HepG2 (cell line): Measurements from ENCODE around the gene PDLIM4. TPM values are rescaled to one million over a fixed set of nuclear protein-coding genes. Genes with fewer than 3 reads are reported as not detected.

Experiments used
- CENPBD1 ChIP-seq: sonication (generic); formaldehyde crosslinking; IDR thresholded peaks from 2 replicates; pipeline ENCODE4 v1.8.0; 2022; ENCODE audit warnings: missing genetic modification reagents, low read depth, mild to moderate bottlenecking, borderline replicate concordance
- DR1 ChIP-seq: sonication (generic); formaldehyde crosslinking; IDR thresholded peaks from 2 replicates; pipeline ENCODE4 v1.8.0; 2021; ENCODE audit warnings: mild to moderate bottlenecking, missing genetic modification reagents, inconsistent platforms
- HCFC1 ChIP-seq: fragments of 150-350 bp; IDR thresholded peaks from 2 replicates; pipeline ENCODE4 v1.6.1; 2014; ENCODE audit warnings: low read depth, low read length
- SNAPC4 ChIP-seq: sonication (generic); formaldehyde crosslinking; IDR thresholded peaks from 2 replicates; pipeline ENCODE4 v1.4.0; 2020; ENCODE audit warnings: mild to moderate bottlenecking, missing genetic modification reagents
- ZFP41 ChIP-seq: sonication (generic); formaldehyde crosslinking; IDR thresholded peaks from 2 replicates; pipeline ENCODE4 v1.4.0; 2020; ENCODE audit warnings: mild to moderate bottlenecking, missing genetic modification reagents, borderline replicate concordance
- ZNF530 ChIP-seq: sonication (generic); formaldehyde crosslinking; IDR thresholded peaks from 2 replicates; pipeline ENCODE4 v1.5.0; 2020; ENCODE audit warnings: low read depth, mild to moderate bottlenecking, missing genetic modification reagents
- ZNF562 ChIP-seq: sonication (generic); formaldehyde crosslinking; IDR thresholded peaks from 2 replicates; pipeline ENCODE4 v1.8.0; 2022; ENCODE audit warnings: missing genetic modification reagents, borderline replicate concordance
- polyA plus RNA-seq, 8 experiments: library from polyadenylated mRNA; depleted of rRNA in 3 of 8; stranded (reverse) in 7 of 8; unstranded in 1 of 8; fragments of >200 nt; fragmentation: Illumina TruSeq in 4 of 8; extraction: Trizol in 4 of 8; gene quantifications; 2 replicates each; pipeline versions ENCODE4 v1.2.1 to v1.2.3, GENCODE V29; 2011 to 2016; ENCODE audit warnings: low read depth in 4 of 8, missing spikeins in 1 of 8, mixed read lengths in 1 of 8; ENCODE audit not compliant: insufficient read depth in 1 of 8
- total RNA-seq, 5 experiments: library from RNA; depleted of rRNA; stranded (reverse); fragments of >200 nt; fragmentation: Illumina TruSeq; extraction: Trizol; gene quantifications; 2 replicates each; pipeline ENCODE4 v1.2.3, GENCODE V29; 2016; ENCODE audit warnings: low read depth in 1 of 5
- TF ChIP-seq, protein P1 (sequence below): sonication (generic); formaldehyde crosslinking; conservative IDR thresholded peaks from 2 replicates; pipeline ENCODE4 v1.4.0; 2020; ENCODE audit warnings: missing genetic modification reagents
- TF ChIP-seq, protein P2 (sequence below): IDR thresholded peaks from 2 replicates; pipeline ENCODE4 v1.6.1; 2016; ENCODE audit warnings: low read depth, control low read depth
- TF ChIP-seq, protein P3 (sequence below): sonication (generic); formaldehyde crosslinking; IDR thresholded peaks from 2 replicates; pipeline ENCODE4 v1.5.1; 2020; ENCODE audit warnings: mild to moderate bottlenecking, missing genetic modification reagents, borderline replicate concordance
- TF ChIP-seq, protein P4 (sequence below), 2 experiments: sonication (generic) in 1 of 2; formaldehyde crosslinking in 1 of 2; IDR thresholded peaks; 2 replicates each; pipeline versions ENCODE4 v1.4.0 to v1.6.1; 2018 to 2020; ENCODE audit warnings: missing genetic modification reagents in 2 of 2, borderline replicate concordance in 1 of 2, low read depth in 1 of 2, mild to moderate bottlenecking in 1 of 2, missing biosample characterization in 1 of 2
- TF ChIP-seq, protein P5 (sequence below): sonication (generic); formaldehyde crosslinking; IDR thresholded peaks from 2 replicates; pipeline ENCODE4 v1.9.0; 2021; ENCODE audit warnings: missing genetic modification reagents, mild to moderate bottlenecking, borderline replicate concordance

PDLIM4 gene
- total and polyA plus RNA-seq, 2 of the 13 experiments (the other 11 are each of a cell fraction or from before 2014, with no cell fraction given) = 1.1 to 2.3 TPM

- TF ChIP-seq, protein P1, sequence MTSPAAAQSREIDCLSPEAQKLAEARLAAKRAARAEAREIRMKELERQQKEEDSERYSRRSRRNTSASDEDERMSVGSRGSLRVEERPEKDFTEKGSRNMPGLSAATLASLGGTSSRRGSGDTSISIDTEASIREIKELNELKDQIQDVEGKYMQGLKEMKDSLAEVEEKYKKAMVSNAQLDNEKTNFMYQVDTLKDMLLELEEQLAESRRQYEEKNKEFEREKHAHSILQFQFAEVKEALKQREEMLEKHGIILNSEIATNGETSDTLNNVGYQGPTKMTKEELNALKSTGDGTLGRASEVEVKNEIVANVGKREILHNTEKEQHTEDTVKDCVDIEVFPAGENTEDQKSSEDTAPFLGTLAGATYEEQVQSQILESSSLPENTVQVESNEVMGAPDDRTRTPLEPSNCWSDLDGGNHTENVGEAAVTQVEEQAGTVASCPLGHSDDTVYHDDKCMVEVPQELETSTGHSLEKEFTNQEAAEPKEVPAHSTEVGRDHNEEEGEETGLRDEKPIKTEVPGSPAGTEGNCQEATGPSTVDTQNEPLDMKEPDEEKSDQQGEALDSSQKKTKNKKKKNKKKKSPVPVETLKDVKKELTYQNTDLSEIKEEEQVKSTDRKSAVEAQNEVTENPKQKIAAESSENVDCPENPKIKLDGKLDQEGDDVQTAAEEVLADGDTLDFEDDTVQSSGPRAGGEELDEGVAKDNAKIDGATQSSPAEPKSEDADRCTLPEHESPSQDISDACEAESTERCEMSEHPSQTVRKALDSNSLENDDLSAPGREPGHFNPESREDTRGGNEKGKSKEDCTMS (CRISPR knock-in tag) = no peak
- no peak for TF ChIP-seq SNAPC4 (CRISPR knock-in tag)
- TF ChIP-seq HCFC1 = no peak
- TF ChIP-seq ZNF530 = no peak
- TF ChIP-seq DR1 (CRISPR knock-in tag) = no peak
- TF ChIP-seq, protein P2, sequence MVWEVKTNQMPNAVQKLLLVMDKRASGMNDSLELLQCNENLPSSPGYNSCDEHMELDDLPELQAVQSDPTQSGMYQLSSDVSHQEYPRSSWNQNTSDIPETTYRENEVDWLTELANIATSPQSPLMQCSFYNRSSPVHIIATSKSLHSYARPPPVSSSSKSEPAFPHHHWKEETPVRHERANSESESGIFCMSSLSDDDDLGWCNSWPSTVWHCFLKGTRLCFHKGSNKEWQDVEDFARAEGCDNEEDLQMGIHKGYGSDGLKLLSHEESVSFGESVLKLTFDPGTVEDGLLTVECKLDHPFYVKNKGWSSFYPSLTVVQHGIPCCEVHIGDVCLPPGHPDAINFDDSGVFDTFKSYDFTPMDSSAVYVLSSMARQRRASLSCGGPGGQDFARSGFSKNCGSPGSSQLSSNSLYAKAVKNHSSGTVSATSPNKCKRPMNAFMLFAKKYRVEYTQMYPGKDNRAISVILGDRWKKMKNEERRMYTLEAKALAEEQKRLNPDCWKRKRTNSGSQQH = no peak
- TF ChIP-seq, protein P3, sequence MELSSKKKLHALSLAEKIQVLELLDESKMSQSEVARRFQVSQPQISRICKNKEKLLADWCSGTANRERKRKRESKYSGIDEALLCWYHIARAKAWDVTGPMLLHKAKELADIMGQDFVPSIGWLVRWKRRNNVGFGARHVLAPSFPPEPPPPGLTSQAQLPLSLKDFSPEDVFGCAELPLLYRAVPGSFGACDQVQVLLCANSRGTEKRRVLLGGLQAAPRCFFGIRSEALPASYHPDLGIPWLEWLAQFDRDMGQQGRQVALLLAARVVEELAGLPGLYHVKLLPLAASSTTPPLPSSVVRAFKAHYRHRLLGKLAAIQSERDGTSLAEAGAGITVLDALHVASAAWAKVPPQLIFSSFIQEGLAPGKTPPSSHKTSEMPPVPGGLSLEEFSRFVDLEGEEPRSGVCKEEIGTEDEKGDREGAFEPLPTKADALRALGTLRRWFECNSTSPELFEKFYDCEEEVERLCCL = no peak
- TF ChIP-seq CENPBD1 (CRISPR knock-in tag) = no peak
- TF ChIP-seq, protein P4, sequence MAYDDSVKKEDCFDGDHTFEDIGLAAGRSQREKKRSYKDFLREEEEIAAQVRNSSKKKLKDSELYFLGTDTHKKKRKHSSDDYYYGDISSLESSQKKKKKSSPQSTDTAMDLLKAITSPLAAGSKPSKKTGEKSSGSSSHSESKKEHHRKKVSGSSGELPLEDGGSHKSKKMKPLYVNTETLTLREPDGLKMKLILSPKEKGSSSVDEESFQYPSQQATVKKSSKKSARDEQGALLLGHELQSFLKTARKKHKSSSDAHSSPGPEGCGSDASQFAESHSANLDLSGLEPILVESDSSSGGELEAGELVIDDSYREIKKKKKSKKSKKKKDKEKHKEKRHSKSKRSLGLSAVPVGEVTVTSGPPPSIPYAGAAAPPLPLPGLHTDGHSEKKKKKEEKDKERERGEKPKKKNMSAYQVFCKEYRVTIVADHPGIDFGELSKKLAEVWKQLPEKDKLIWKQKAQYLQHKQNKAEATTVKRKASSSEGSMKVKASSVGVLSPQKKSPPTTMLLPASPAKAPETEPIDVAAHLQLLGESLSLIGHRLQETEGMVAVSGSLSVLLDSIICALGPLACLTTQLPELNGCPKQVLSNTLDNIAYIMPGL (CRISPR knock-in tag; IDR thresholded peaks at IDR 0.05; ENCODE audit: borderline replicate concordance in 1 of 2, low read depth in 1 of 2) = peak in 1 of 2 experiments; percentile 47; a peak in 1 of 4 replicates
- TF ChIP-seq, protein P5, sequence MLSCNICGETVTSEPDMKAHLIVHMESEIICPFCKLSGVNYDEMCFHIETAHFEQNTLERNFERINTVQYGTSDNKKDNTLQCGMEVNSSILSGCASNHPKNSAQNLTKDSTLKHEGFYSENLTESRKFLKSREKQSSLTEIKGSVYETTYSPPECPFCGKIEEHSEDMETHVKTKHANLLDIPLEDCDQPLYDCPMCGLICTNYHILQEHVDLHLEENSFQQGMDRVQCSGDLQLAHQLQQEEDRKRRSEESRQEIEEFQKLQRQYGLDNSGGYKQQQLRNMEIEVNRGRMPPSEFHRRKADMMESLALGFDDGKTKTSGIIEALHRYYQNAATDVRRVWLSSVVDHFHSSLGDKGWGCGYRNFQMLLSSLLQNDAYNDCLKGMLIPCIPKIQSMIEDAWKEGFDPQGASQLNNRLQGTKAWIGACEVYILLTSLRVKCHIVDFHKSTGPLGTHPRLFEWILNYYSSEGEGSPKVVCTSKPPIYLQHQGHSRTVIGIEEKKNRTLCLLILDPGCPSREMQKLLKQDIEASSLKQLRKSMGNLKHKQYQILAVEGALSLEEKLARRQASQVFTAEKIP (CRISPR knock-in tag) = no peak
- no peak for TF ChIP-seq ZFP41 (CRISPR knock-in tag)
- no peak for TF ChIP-seq ZNF562
These were observed 63.7 kb downstream of the PDLIM4 start (continued) for GRCh38 chr5:132321109-132321721.
